Testis (tissue), 2 donors: Measurements from ENCODE around the gene UBXN10.

ENCODE experiments used
- POLR2A ChIP-seq: fragments of 450-650 bp; IDR thresholded peaks from one replicate; pipeline ENCODE4 v1.6.1; 2017; ENCODE audit warnings: antibody characterized with exemption, mild to moderate bottlenecking, moderate library complexity
- TF ChIP-seq, protein P1 (sequence below), 3 experiments: fragments of 450-650 bp in 2 of 3; fragments of 200-600 bp in 1 of 3; sonication (generic) in 1 of 3; IDR thresholded peaks; one replicate each; pipeline ENCODE4 v1.5.1; 2016 to 2019; ENCODE audit warnings: antibody characterized with exemption in 3 of 3, mild to moderate bottlenecking in 2 of 3, moderate library complexity in 1 of 3

GRCh38 chr1:20158358-20159070, 27.4 kb upstream of the UBXN10 start:
- TF ChIP-seq, protein P1, sequence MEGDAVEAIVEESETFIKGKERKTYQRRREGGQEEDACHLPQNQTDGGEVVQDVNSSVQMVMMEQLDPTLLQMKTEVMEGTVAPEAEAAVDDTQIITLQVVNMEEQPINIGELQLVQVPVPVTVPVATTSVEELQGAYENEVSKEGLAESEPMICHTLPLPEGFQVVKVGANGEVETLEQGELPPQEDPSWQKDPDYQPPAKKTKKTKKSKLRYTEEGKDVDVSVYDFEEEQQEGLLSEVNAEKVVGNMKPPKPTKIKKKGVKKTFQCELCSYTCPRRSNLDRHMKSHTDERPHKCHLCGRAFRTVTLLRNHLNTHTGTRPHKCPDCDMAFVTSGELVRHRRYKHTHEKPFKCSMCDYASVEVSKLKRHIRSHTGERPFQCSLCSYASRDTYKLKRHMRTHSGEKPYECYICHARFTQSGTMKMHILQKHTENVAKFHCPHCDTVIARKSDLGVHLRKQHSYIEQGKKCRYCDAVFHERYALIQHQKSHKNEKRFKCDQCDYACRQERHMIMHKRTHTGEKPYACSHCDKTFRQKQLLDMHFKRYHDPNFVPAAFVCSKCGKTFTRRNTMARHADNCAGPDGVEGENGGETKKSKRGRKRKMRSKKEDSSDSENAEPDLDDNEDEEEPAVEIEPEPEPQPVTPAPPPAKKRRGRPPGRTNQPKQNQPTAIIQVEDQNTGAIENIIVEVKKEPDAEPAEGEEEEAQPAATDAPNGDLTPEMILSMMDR (IDR thresholded peaks at IDR 0.05) = no peak
- TF ChIP-seq POLR2A = no peak
